CD4-positive, alpha-beta T cell treated with Interleukin-1 beta for 1 hour (primary cell): ENCODE results near the gene CACNA2D2.

Experiments
- DNase-seq, 2 donors: peaks; one replicate each; pipeline ENCODE4 v3.0.0-alpha.2; 2020 to 2022

CACNA2D2 gene

DNA sequence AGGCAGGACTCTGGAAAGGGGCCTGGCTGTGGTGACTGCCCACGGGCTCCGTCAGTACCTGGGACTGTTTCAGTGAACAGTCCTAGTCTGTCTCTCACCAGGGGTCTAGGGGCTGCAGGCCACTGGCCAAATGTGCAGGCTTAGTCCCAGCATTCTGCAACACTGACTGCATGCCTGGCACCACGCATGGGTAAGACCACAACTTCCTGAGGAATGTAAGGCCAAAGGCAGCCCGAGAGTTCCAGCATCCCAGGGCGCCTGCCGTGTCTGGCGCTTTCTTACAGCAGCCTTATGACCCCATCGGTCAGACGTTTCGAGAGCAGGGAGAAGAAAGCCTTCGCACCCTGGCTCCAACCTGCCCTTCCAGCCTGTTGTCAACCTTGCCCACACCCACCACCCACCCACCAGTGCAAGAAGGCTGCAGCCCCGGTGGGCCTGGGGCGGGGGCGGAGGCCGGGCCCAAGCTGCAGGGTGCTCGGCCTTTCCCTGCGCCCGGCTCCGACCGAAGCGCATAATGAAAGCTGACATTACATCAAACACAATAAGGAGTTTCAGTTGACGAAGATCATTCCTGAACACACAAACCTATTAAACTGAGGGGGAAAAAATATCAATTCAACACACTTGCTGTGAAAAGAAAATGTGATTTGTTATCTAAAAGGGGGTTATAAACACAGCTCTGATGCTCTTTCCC, 114.6 kb downstream of the CACNA2D2 start:
- no peak for DNase-seq

DNA sequence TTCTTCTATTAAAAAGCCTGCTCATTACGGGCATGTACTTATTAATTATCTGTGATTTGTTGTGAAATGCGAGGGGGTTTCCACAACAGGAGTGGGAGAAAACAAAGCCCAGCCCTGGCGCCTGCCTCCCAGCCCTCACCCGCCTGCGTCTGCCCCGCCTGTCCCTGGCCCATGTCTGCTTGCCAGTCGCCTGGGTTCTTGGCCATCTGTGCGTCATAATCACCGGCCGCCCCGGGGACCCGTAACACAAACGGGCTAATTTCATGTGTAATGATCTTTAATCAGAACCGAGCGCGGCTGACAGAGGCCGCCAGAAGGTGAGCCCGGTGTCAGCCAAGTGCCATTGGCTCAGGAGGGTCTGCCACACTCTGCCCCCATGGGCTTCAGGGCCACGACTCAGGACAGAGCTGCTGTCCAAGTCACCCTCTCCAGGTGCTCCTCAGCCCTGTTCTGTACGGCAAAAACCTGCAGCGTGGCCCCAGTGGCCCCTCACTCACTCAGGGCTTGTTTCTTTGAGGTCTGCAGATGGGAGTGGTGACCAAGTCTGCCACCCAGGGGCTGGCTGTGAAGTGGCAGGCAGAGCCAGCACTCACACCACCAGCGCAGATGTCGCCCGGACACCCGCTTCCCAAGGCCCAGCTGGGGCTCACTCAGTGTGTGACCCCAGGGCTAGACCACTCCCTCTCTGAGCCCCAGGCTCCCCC, 115.3 kb downstream of the CACNA2D2 start:
- no peak for DNase-seq

DNA sequence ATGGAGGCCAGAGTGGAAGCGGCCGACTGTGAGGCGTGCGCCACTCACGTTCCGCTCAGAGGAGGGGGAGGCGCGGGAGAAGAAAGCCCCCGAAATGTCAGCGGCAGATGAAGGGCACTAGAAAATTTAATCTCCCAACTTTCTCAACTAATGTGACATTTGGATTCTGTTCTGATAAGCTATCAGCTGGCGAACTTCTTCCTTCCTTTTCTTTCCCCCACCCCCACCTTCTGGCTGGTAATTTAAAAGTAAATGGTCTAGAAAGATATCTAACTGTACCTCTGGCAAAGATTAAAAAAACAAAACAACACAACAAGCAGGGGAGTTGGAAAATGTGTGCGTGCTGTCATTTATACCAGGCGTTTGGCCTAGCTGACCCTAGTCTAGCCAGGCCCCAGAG, 117.7 kb downstream of the CACNA2D2 start:
- DNase-seq, result no peak

DNA sequence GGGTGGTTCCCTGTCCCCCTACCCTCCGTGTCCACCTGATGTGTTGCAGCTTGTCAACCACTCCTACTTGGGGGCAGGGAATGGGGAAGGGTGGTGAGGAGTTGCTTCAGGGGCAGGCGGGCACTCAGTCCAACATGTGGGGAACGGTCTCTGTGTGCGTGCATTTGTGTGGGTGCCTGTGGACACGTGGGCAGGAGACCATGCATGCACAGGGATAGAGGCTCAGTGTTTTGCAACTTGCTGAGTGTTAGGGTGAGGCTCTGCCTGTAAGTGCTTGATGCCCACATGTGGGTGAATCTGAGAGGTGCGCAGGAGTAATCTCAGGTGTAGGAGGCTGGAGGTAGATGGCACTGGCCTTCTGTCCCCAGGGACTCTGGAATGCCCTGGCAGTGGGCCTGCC, 119.7 kb downstream of the CACNA2D2 start:
- no peak for DNase-seq

DNA sequence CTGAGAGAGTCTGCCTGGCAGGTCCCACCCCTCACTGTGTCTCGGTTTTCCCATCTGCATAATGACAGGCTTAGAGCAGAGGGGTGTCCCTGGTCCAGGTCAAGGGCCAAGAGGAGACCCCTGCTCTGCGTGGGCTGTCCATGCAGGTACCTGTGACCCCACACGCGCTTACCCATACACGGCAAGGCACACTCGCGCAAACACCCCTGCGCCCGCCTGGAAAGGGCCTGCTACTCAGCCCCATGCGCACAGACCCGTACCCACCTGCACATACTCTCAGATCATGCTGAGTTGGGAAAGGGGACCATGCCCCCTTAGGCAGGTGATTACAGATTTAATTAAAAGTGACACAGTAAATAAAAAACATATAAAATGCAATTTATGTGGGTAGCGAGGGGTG, 120.7 kb downstream of the CACNA2D2 start:
- DNase-seq, result no peak

DNA sequence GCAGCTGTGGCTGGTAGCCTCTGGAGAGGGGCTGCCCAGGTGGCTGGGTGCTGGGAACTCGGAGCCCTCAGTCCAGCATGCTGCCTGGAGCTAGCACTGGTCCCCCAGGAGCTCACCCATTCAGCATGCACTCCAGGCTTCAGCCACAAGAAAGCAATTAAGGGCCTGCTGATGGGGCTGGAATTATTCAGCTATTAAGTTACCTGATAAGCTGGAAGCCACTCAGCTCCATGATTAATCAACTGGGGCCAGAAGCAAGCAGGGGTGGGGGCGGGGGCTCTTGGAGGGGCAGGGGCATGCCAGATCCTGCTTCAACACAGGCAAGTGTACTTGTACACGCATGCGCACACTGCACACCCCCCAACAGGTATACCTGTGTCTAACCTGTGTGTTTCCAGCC, 122.1 kb downstream of the CACNA2D2 start:
- no peak for DNase-seq

DNA sequence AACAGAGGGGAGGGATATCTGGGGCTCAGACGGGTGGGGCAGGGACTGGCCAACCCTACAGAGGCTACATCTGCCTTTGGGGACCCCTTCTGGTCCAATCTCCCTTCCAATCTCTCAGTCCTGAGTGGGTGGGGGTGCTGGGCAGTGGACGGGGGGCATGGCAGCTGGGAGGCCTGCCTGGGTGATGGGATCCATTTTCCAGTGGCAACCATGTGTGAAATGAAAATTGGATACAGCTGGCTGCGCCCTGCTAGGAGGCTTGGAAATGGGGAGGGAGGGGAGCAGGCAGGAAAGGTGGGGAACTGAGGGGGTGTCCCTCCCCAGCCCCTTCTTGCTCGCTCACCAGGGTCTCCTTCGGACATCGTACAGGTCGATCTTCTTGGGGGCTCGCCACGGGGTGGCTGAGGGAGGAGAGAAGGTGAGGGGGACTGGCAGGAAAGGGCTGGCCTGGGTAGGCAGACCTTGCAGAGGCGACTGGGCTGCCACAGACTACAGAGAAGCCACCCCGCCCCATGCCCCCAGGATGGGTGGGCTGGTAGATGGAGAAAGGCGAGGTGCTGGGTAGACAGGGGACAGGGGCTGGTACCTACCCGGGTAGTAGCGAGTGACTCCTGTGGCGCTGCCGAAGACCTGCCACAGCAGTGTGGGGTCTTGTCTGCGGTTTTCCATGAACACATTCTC, 122.9 kb downstream of the CACNA2D2 start:
- no peak for DNase-seq

DNA sequence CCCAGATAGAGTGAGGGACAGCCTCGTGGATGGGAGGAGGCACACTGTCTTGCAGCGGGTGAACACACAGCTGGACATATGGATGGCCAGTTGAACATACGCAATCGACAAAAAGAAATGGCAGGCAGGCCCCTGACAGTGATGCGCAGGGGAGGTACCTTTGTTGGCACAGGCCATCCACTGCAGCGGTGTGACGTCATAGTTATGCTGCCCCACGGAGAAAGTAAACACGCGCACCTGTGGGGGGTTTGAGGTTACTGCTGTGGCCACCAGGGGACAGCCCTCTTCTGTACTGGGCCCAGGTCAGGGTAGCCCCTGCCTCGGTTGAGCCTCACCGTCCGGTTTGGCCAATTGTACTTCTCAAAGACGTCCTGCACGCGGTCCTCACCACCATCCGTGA, 124.7 kb downstream of the CACNA2D2 start:
- no peak for DNase-seq

DNA sequence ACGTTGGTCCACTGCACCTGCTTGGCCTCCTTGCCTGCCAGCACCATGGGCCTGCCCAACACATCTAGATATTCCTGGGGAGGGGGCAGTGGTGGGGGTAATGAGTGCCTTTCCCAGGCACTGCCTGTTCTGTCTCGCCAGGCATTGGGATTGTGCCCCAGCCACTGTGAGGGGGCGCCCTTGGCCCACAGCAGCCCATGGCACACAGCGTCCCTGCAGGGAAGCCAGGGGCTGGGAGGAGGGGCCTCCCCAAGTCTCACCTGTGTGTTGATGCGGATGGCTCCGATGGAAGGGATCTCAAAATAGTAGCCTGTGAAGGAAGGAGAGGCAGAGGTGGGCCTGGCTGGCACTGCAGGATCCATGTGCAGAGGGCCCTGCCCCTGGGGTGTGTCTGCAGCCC, 125.4 kb downstream of the CACNA2D2 start:
- DNase-seq, result no peak

DNA sequence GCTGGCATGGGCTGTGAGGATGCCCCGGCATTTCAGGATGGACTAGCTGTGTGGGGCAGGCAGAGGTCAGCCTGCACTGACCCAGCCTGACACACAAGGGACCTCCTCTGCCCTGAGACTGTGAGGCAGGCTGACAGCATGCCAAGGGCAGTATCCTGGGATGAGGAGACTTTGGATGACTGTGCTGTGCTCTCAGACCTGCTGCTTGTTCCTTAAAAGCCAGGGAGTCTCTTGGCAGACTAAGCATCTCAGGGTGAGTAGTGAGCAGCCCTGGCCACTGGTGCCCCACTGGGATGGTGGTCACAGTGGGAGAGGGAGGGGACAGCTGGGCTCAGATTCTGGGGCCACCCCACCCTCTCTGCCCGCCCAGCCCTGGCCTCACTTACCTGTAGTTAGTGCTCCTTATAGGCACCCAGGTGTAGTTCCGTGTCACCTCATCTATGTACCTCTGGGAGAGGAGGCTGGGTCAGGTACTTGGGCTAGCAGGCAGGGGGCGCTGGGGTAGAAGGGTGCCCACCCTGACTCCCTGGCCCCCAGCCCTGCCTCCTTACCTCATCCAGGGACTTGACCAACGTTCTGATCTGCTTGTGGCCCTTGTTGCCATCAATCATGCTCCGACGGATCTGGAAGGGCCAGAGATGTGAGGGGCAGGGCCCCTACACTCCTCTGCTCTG, 128.0 kb downstream of the CACNA2D2 start:
- no peak for DNase-seq

DNA sequence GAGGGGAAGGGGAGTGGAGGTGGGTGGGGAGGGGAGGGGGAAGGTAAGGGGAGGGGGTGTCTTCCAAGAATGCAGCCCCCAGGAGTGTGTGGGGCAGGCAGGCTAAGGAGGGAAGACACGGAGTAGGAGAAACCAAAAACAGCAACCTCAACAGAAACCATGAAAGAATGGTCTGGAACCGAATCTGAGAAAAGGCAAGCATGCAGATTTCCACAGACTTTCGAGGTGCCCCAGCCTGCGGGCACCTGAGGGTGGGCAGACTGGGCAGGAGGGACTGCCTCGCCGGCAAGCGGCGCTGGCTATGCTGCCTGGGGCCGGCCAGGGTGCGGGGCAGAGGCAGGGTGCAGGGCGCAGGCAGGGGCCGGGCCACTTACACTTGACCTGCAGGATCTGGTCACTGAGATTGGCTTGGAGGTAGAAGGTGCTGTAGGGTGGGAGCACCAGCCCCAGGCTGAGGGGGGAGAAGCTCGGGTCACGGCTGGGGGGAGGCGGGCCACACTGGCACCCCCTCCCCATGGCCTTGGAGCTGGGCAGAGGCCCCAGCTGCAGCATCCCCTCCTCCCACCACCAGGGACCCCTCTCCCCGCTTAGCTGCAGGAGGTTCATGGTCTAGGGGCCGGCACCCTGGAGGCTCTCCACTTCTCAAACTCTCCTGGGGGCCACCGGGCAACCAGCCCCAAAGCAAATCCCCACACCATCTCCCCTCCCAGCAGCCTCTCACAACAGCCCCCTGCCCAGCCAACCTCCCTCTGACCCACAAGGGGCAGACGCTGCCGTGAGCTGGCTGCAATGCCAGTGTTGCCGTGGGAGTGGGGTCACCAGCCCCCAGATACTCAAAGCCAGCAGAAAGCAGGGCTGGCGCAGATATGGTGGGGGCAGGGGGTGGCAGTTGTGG, 128.8 kb downstream of the CACNA2D2 start:
- no peak for DNase-seq

DNA sequence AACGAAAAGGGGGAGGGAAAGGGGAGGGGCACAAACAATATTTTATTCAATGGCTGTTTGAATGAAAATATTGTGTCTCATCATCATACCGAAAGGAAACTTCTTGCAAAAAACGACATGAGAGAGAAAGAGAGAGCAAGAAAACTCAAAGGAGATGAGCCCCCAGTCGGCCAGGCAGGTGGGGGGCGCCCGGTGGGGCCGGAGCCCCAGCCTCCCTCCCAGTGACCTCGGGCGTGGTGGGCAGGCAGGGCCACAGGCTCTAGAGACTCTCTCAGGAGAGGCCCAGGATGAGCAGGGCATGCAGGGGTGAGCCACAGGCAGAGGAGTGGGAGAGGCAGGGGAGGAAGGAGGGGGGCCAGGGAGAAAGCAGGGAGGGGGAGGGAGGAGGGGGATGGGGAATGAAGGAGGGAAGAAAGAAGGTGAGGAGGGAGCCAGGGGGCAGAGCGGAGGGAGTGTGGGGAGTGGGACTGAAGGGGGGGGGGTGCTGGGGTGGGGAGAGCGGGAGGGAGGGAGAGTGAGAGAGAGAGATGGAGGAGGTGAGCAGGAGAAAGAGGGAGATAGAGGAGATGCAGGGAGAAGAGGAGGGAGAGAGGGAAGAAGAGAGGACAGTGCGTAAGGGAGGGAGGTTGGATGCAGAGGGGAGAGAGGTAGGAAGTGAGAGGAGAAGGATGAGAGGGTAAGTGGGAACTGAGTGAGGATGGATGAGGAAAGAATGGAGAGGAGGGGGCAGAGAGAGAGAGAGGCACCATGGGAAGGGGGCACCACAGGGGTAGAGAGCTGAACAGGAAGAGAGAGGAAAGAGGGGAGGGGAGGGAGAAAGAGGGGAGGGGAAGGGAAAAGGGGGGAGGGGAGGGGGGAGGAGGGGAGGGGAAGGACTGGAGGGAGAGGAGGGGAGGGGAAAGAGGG, 130.0 kb downstream of the CACNA2D2 start:
- no peak for DNase-seq

DNA sequence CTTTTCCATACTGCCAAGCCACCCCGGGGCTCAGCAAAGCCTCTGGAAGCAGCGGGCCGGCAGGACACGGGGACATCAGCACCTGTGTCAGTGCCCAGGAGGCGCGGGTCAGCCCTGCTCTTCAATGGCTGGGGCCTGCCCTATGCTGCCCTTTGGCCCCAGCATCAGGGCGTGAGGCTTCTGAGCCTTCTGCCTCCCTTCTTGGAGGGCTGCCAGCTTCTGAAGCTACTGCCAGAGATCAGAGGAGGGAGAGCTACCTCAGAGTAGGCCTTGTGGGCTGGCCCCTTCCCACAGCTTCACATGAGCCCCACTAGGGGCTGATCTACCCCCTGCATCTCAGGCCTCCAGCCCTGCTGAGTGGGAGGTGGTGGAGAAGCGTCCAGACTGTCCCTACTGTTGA, 131.1 kb downstream of the CACNA2D2 start:
- DNase-seq, result peak in 1 of 2 donors; percentile 12

DNA sequence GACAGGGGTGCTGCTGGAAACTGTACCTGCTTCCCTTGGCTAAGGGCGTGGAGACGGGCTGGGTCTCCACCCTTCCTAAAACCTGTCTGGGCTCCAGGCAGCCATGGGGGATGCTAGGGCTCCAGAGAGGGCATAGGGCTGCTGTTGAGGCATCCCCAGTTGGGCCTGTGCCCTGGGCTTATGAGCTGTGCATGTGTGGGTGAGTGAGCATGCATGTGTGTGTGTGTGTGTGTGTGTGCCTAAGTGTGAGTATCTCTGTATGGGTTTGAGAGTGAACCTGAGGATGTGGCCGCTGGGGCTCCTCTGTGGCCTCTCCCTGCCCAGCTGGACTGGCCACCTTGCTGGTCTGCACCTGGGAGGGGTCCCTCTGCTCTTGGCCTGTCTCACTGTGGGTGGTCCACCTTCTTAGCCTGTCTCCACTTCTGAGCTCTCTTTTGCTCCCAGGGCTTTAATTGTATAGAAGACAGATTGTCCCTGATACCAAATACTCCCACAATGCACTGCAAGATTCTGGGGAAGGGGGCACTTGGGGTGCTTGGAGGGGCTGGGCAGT, 132.2 kb downstream of the CACNA2D2 start:
- DNase-seq, result no peak

DNA sequence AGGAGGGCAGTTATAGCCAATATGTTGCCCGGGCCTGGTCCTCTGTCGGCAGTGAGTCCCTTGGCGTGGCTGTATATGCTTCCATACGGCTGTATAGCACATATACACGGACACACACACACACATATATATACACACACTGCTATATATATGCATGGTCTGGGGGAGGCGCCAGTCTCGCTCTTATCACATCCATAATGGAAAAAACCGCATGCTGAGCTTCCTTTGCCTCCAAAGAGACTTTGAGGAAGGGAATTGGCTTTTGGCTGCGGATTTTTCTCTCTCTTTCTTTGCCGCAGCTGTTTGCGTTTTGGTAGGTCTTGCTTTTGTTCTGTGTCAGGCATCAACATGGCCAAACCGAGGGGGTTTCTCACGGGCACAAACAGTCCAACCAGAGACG, 132.8 kb downstream of the CACNA2D2 start:
- no peak for DNase-seq

DNA sequence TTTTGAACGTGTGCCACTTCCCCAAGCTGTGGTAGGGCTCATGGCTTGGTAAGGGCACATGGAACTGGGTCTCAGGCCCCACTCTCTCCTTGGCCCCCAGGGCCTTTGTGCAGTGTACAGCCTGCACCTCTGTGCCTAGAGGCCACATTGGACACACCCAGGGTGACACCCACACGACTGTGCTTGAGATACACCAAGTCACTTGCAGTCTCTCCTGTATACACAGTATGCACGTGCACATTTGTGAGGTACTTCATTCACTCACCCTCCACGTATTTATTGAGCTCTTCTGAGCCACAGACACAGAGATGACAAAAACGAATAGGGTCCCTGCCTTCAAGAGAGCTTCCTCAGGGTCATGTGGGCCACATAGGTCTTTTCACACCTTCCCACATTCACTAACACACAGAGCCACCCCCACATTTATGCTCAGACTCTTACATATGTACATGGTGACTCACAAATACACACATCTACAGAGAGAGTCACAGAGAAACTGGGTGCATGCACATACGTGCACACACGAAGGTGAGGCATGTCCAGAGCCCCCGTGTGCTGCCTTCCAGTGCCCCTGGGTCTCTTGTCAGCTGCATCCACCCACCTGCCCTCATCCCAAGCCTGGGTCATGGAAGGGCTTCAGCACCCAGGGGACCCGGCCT, 134.3 kb downstream of the CACNA2D2 start:
- DNase-seq, result no peak

DNA sequence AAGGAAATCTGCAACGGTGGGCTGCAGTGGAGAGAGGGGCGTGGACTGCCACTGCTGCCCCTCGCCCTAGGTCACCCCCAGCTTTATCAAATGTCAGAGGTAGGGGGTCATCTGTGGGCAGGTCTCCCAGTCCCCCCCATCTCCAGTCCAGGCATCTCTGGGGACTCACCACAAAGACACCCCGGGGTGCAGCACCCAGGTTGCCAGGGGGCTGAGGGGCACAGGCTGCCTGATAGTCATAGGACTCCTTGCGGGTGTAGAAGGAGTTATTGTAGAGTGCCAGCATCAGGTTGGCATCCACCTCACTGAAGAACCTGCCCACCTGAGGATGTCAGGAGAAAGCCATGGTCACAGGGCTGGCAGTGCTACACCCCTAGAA, 137.6 kb downstream of the CACNA2D2 start:
- no peak for DNase-seq

DNA sequence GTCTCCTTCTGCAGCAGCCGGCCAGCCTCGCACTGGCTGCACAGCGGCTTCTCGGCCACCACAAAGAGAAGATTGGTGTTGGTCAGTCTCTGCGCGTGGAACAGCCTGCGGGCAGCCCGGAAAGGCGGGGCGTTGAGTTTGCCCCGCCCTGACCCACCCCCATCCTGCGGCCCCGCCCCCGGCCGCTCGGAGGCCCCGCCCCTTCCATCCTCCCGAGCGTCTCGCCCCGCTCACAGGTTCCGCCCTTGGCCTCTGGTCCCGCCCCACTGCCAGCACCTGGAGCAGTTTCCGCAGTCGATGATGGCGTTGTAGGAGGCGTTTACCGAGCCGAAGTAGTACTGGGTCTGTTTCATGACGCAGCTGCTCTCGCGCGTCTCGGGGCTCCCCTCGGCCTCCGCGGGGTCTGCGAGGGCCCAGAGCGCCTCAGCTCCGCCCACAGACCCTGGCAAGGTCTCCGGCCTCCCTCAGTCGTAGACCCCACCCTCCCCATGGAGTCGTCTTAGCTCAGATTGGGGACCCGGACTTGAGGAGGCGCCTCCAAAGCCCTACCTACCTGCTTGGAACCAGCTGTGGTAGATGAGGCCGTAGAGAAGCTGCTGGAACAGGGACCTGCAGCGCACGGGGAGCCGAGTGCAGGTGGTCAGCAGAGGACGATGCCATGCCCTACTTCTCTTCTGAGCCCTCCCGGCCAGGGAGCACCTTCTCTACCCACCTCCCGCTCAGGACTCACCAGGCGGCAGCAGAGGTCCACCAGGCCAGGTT, 138.2 kb downstream of the CACNA2D2 start:
- DNase-seq, result peak; percentile 96

DNA sequence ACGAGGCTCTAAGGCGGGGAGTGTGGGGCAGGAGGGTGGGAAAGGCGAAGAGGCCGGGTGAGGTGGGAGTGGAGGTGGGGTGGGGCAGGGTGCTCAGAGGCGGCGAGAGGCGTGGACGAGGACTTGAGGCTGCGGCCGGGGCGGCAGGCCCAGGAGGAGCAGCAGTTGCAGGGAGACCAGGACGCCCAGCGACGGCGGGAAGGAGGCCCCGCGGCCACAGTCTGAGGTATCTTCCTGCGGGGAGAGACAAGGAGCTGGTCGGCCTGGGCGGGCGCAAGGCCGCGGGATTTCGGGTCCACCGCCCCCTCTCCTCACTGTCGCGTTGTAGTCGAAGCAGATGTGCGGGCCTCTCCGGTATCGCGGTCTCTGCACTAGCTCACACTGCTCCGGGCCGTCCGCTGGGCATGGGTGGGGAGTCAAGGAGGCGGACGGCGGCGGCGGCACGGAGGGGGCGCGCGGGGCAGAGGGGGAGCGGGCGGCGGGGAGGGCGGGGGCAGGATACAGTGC, 138.8 kb downstream of the CACNA2D2 start:
- DNase-seq, result no peak

DNA sequence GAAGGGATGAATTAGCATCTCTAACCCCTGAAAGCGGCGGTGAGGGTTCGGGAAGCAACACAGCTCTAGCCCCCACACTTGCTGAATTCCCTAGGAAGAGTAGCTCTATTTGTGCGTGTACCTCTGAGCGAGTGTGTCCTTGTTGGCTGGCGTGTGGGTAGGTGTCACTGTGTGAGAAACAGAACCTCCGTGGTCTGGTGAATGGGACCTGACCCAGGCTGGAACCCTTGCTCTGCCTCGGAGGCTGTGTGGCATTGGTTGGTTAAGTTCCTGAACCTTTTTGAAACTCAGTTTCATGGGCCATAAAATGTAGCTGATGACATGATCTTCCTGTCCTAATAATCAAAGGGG, 143.7 kb downstream of the CACNA2D2 start:
- DNase-seq, result no peak
